BE2C (cell line): ENCODE data around the gene QSOX2.

Experiments used
- DNase-seq: peaks from one replicate; pipeline ENCODE4 v3.0.0-alpha.2; 2020
- H3K27me3 ChIP-seq: fragments of 250-450 bp; sonication (Bioruptor Pico); 2 replicates; pipeline ENCODE4 v1.5.1; 2020; ENCODE audit warnings: mild to moderate bottlenecking
- H3K36me3 ChIP-seq: fragments of 250-450 bp; sonication (Bioruptor Pico); 2 replicates; pipeline ENCODE4 v1.5.1; 2020; ENCODE audit warnings: mild to moderate bottlenecking
- H3K4me1 ChIP-seq: fragments of 250-450 bp; sonication (Bioruptor Pico); 2 replicates; pipeline ENCODE4 v1.5.1; 2020
- H3K4me3 ChIP-seq: 2 replicates; pipeline ENCODE4 v1.5.1; 2011; ENCODE audit warnings: low read depth, low read length
- H3K9me3 ChIP-seq: fragments of 250-450 bp; sonication (Bioruptor Pico); 2 replicates; pipeline ENCODE4 v1.5.1; 2020
- CTCF ChIP-seq: IDR thresholded peaks from 2 replicates; pipeline ENCODE4 v1.5.1; 2012; ENCODE audit warnings: mild to moderate bottlenecking, low read depth, low read length

QSOX2 gene

DNA sequence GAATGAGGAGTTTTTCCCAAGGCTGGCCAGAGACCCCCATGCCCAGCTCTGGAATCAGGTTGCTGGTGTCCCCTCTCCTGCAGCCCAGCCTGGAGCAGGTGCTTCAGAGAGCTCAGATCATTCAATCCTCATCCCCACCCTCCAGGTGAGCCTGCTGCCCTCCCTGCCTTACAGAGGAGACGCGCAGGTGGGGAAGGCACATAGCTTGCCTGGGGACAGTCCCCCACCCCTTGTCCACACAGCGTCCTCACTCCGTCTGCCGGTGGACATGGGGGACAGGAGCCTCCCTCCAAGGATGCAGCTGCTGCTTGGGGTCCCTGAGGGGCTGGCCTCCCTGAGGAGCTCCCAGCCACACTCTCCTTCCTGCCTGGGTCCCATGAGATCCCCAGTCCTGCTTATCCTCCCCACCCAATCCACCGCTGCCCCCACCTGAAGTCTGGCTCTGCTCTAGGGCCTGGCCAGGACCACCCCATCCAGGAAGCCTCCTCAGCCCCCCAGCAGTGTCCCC lies 17.1 kb upstream of the QSOX2 start:
- no peaks in the 10 kb centered on the region for H3K9me3 ChIP-seq
- no peaks in the 10 kb centered on the region for H3K27me3 ChIP-seq
- H3K4me1 ChIP-seq, result peaks cover 12% of the 10 kb centered on the region
- no peak for DNase-seq
- no peaks in the 10 kb centered on the region for H3K36me3 ChIP-seq
- TF ChIP-seq CTCF, result no peak
- H3K4me3 ChIP-seq, result no peak overlapping the region

DNA sequence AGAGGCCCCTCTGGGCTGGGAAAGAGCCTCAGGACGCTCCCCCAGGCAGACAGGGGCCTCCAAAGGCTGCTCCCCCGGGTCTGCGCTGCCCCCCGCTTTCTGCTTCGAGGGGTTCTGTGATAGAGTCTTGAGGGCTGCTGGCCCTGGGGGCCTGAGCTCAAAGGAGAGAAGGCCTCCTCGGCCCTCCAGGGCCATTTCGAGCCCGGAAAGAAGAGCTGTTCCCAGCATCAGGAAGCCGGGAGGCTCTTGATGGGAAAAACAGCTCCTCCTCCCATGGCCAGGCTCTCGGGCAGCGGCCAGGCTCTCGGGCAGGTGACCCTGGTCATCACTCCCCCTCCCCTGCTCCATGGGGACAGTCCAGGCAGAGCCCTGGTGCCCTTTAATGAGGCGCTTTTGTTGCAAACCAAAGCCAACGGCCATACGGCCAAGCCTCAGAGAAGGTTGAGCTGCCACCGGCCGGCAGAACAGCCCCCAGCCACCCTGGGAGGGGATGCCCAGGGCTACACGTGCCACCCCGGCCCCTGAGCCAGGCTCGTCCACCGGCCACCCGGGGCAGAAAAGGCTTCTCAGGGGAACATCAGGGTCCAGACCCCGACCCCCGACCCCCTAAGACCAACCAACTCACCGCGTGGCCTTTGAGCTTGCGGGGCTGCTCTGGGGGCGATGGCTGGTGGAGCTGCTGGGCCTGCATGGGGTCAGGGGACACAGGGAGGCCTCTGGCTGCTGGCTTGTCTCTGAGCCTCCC lies 16.2 kb upstream of the QSOX2 start:
- H3K36me3 ChIP-seq, result no peaks in the 10 kb centered on the region
- no peak for TF ChIP-seq CTCF

DNA sequence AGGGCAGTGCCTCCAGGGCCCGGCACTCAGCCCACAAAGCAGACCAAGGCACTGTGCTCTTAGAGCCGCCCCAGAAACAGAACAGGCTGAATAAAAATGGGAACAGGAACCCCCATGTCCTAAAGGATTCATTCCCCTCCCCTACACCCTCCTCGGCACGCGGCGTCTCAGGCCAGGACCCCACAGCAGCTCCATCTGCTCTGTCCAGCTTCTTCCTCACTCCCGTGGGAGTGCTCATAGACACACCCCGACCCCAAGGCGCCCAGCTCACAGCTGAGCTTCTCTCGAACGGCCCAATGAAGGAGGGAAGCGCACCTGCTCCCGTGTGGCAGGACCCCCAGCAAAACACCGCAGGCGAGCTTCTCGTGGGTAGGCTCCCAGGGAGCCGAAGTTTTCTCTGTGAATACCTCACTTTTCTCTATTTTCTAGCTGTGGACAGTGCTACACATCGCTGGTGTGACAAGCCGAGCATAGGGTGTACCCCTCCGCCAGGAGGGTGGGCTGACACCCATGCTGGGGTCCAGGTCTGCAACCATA lies 15.4 kb upstream of the QSOX2 start:
- Histone ChIP-seq H3K4me3 (no peak overlapping the region), H3K36me3 (no peaks in the 10 kb centered on the region), H3K9me3 (no peaks in the 10 kb centered on the region), H3K27me3 (no peaks in the 10 kb centered on the region), H3K4me1 (peaks cover 8% of the 10 kb centered on the region)
- TF ChIP-seq CTCF, result no peak
- DNase-seq, result no peak

More for the DNA sequence above, 16.2 kb upstream of the QSOX2 start:
- Histone ChIP-seq H3K4me3 (no peak overlapping the region), H3K9me3 (no peaks in the 10 kb centered on the region), H3K4me1 (peaks cover 8% of the 10 kb centered on the region), H3K27me3 (no peaks in the 10 kb centered on the region)
- DNase-seq, result no peak

DNA sequence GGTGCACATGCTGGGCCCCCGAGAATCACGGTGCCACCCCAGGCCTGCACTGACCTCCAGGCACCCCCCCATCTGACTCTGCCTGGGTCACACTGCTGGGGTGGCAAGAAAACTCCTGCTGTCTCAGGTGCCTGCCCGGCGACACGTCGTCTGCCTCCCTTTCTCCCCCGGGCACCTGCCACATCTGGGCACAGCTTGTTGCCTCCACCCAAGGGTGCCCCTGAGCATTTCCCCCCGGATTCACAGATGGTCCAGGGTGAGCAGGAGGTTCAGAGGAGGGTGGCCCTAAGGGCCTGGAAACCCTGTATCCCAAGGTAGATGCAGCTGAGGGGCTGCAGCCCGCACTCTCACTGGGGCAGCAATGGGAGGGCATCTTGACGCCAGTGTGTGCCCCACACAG lies 14.9 kb upstream of the QSOX2 start:
- TF ChIP-seq CTCF, result no peak
- peaks cover 8% of the 10 kb centered on the region for H3K4me1 ChIP-seq
- H3K9me3 ChIP-seq, result no peaks in the 10 kb centered on the region
- no peak overlapping the region for H3K4me3 ChIP-seq
- no peaks in the 10 kb centered on the region for H3K27me3 ChIP-seq
- H3K36me3 ChIP-seq, result no peaks in the 10 kb centered on the region
- DNase-seq, result no peak

- Histone ChIP-seq H3K4me1 (peaks cover 8% of the 10 kb centered on the region), H3K36me3 (no peaks in the 10 kb centered on the region), H3K9me3 (no peaks in the 10 kb centered on the region), H3K27me3 (no peaks in the 10 kb centered on the region), H3K4me3 (no peak overlapping the region)
- DNase-seq, result no peak
- TF ChIP-seq CTCF, result no peak
These were observed 14.2 kb upstream of the QSOX2 start for GRCh38 chr9:136259836-136260235.

DNA sequence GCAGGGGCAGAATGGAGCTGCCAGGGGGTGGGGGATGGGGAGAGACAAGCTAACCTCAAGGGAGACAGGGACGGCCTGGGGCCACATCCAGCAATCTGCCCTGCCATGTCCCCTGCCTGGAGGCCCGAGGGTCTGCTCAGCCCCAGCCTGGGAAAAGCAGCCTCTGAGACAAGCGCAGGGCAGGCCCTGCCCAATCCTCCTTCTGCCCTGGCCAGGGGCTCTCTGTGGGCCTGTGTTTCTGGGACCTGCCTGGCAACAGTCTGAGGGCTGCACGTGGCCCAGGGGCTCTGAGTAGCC lies 13.9 kb upstream of the QSOX2 start:
- no peaks in the 10 kb centered on the region for H3K9me3 ChIP-seq
- peak; percentile 74 for DNase-seq
- H3K36me3 ChIP-seq, result no peaks in the 10 kb centered on the region
- peaks cover 8% of the 10 kb centered on the region for H3K4me1 ChIP-seq
- no peaks in the 10 kb centered on the region for H3K27me3 ChIP-seq
- no peak for TF ChIP-seq CTCF
- no peak overlapping the region for H3K4me3 ChIP-seq
